Thyroid gland (tissue), 4 donors: ENCODE results near the gene TSEN2. TPM values are rescaled to one million over a fixed set of nuclear protein-coding genes. Genes with fewer than 3 reads are reported as not detected.

Source experiments
- DNase-seq, 2 donors: peaks; one replicate each; pipeline ENCODE4 v3.0.0-alpha.2; 2019
- H3K27ac ChIP-seq, 3 donors: fragments of 200-600 bp; sonication (generic); 1 replicate in 2 of 3; 2 replicates in 1 of 3; pipeline ENCODE4 v1.5.1; 2016 to 2019; ENCODE audit warnings: mild to moderate bottlenecking in 1 of 3, moderate library complexity in 1 of 3
- H3K27me3 ChIP-seq: fragments of 200-600 bp; sonication (generic); one replicate; pipeline ENCODE4 v1.5.1; 2019
- H3K36me3 ChIP-seq, 2 donors: fragments of 200-600 bp; sonication (generic); one replicate each; pipeline ENCODE4 v1.5.1; 2016 to 2019
- H3K4me1 ChIP-seq, 2 donors: fragments of 200-600 bp; sonication (generic); one replicate each; pipeline ENCODE4 v1.5.1; 2017 to 2019
- H3K4me3 ChIP-seq, 3 donors: fragments of 200-600 bp; sonication (generic); replicated peaks in 1 of 3; 1 replicate in 2 of 3; 2 replicates in 1 of 3; pipeline ENCODE4 v1.5.1; 2016; ENCODE audit warnings: mild to moderate bottlenecking in 1 of 3
- H3K9me3 ChIP-seq: fragments of 200-600 bp; sonication (generic); one replicate; pipeline ENCODE4 v1.5.1; 2017
- POLR2A ChIP-seq, 2 donors: fragments of 450-650 bp; IDR thresholded peaks; one replicate each; pipeline ENCODE4 v1.6.1; 2017; ENCODE audit warnings: antibody characterized with exemption in 2 of 2, mild to moderate bottlenecking in 2 of 2, moderate library complexity in 1 of 2
- WGBS, 2 donors: methylation state at CpG; one replicate each; pipeline ENCODE4 v1.1.5; 2017; 5-methylcytosine and 5-hydroxymethylcytosine counted together
- intact Hi-C: fragments of 100-400 bp; cut with DNase I; formaldehyde crosslinking; loops from one replicate; pipeline ENCODE4 v1.15.1; 2023
- total RNA-seq, 4 donors: library from RNA; depleted of rRNA; stranded (reverse); fragments of >200 nt; gene quantifications; one replicate each; pipeline ENCODE4 v1.2.3, GENCODE V29; 2016
- TF ChIP-seq, protein P1 (sequence below), 6 experiments: fragments of 200-600 bp in 3 of 6; fragments of 450-650 bp in 3 of 6; sonication (generic) in 3 of 6; IDR thresholded peaks; one replicate each; pipeline ENCODE4 v1.5.1; 2016 to 2019; ENCODE audit warnings: antibody characterized with exemption in 6 of 6, mild to moderate bottlenecking in 2 of 6, inconsistent platforms in 1 of 6, moderate library complexity in 1 of 6

The TSEN2 gene
- total RNA-seq, 4 donors from 2014 or later = 14.9 to 25.8 (median 21.4) TPM

DNA sequence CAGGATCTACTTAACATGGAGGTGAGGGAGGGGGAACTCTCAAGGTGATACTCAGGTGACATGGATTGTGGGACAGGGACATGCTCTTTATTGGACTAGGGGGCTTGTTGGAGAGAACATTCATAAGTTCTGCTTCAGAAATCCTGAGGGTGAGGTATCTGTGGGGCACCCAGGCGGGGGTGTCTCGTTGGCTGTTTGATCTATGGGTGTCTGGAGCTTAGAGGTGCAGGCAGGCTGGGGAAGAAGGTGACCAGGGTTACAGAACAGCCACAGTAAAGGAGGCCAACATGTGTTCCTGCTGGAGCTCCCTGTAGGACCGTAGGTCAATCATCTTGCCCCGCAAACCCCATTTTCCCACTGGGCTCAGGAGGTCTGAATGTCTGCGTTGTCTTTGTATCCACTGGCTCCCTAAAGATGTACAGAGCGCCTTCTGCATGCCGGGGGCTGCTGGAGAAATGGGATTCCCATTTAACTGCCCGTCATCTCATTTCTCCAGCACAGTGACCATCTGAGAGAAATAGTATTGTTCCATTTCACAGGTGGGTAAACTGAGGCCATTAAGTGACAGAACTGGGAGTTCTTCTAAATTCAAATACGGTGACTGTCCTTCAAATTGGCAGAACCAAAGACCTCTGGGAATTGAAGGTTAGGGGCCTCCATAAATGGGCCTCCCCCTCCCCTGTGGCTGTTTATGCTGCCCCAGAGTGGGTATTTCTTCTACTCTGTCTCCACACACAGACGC, 40.3 kb upstream of the TSEN2 start:
- TF ChIP-seq POLR2A (IDR thresholded peaks at IDR 0.05) = no peak
- TF ChIP-seq, protein P1, sequence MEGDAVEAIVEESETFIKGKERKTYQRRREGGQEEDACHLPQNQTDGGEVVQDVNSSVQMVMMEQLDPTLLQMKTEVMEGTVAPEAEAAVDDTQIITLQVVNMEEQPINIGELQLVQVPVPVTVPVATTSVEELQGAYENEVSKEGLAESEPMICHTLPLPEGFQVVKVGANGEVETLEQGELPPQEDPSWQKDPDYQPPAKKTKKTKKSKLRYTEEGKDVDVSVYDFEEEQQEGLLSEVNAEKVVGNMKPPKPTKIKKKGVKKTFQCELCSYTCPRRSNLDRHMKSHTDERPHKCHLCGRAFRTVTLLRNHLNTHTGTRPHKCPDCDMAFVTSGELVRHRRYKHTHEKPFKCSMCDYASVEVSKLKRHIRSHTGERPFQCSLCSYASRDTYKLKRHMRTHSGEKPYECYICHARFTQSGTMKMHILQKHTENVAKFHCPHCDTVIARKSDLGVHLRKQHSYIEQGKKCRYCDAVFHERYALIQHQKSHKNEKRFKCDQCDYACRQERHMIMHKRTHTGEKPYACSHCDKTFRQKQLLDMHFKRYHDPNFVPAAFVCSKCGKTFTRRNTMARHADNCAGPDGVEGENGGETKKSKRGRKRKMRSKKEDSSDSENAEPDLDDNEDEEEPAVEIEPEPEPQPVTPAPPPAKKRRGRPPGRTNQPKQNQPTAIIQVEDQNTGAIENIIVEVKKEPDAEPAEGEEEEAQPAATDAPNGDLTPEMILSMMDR (IDR thresholded peaks at IDR 0.05) = no peak
- DNase-seq = no peak
- H3K4me3 ChIP-seq = no peak overlapping the region
- H3K4me1 ChIP-seq = peaks cover 0 to 6% of the 10 kb centered on the region in 2 donors
- H3K9me3 ChIP-seq = no peaks in the 10 kb centered on the region
- 89 to 91% methylated on average over 10 of the region's 10 CpGs for WGBS, 2 donors
- H3K27ac ChIP-seq = no peak overlapping the region
- H3K36me3 ChIP-seq = no peaks in the 10 kb centered on the region
- H3K27me3 ChIP-seq = no peaks in the 10 kb centered on the region
- intact Hi-C loops = no loop called here

DNA sequence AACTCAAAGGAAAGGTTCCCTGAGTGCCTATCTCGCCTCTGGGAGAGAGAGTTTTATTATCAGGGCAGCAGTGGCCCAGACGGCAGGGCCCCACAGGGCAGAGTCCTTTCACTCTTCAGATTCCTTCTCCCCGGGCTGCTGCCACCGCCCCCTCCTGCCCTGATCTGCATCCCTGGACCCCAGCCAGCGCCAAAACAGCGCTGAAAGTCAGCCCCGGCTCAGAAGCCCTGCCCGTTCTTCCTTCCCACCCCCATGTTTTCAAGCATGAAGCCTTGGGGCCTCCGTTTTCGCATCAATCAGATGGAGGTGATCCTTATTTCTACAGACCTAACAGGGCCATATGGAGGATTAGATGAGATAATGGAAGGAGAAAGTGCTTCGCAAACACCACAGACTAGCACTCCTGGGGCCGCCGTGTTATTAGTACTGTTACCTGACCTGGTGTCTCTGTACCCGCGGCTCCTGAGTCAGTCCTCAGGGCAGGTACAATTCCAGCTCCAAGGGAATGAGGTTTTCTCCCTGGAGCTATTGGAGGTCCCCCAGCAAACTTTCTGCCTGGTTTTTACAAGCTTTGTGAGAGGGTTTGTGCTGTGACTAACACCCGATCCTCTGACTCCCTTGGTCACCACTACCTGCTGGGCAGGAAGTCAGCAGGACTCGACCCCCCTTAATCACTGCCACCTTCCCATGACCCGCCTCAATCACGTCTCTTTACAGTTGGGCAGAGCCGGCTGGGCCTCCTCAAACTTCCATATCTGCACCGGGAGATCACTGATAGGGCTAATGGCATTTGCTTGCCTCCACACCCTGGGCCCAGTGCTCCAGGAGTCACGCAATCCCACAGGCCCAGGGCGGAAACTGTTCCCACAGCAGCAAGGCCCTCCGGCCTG, 39.5 kb upstream of the TSEN2 start:
- intact Hi-C loops = no loop called here
- Histone ChIP-seq H3K27me3 (no peaks in the 10 kb centered on the region), H3K36me3 (no peaks in the 10 kb centered on the region), H3K9me3 (no peaks in the 10 kb centered on the region), H3K4me3 (no peak overlapping the region), H3K4me1 (peaks cover 0 to 6% of the 10 kb centered on the region in 2 donors), H3K27ac (no peak overlapping the region)
- peak; percentile 20 to 35 for DNase-seq
- TF ChIP-seq POLR2A (IDR thresholded peaks at IDR 0.05) = no peak
- TF ChIP-seq, protein P1 (IDR thresholded peaks at IDR 0.05) = no peak
- 53 to 63% methylated on average over 24 of the region's 24 CpGs for WGBS, 2 donors

DNA sequence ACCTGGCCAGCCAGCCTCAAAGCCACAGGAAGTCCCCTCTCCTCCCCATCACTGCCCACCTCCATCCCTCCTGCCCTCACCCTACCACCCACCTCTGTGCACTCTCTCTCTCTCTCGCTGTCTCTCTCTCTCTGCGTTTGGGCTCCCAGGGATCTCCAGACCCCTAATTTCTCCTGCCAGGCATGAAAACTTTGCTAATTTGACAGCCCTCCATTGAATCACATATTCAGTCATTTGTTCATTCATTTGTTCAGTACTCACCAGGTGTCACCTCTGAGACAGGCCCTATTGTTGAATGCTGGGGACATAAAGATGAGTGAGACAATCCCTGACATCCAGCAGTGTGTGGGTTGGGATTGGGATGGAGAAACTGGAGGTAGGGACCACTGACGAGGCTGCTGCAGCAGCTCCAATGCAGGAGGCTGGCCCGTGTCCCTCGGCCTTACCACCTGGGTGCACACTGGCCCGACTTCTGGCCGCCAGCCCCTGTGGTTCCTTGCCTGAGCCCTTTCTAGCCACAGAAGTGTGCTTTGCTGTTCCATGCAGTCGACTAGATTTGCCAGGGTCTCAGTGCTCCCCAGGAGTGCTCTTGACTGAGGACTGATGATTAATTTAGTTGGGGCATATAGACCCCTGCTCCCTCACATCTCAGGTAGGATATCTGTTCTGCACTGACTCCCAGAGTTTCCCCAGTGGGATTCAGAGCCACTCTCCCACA, 38.6 kb upstream of the TSEN2 start:
- Histone ChIP-seq H3K27ac (no peak overlapping the region), H3K4me1 (peaks cover 0 to 4% of the 10 kb centered on the region in 2 donors), H3K27me3 (no peaks in the 10 kb centered on the region), H3K36me3 (no peaks in the 10 kb centered on the region), H3K9me3 (no peaks in the 10 kb centered on the region), H3K4me3 (no peak overlapping the region)
- 90 to 96% methylated on average over 6 to 8 of the region's 8 CpGs for WGBS, 2 donors
- DNase-seq = no peak
- intact Hi-C loops = no loop called here
- no peak for TF ChIP-seq POLR2A (IDR thresholded peaks at IDR 0.05)
- TF ChIP-seq, protein P1 (IDR thresholded peaks at IDR 0.05) = no peak

DNA sequence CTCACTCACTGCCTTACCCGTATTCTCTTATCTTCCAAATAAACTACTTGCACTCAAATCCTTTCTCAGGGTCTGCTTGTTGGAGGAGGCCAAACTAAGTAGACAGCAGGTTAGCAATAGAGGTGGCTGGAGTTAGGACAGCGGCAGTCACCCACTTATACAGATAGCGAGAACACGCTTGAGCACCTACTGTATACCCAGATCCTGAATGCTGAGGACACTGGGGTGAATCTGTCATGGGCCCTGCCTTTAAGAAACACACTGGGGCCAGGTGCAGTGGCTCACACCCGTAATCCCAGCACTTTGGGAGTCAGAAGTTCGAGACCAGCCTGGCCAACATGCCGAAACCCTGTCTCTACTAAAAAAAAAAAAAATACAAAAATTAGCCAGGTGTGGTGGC, 38.0 kb upstream of the TSEN2 start:
- no peak for DNase-seq
- intact Hi-C loops = no loop called here
- no peaks in the 10 kb centered on the region for H3K27me3 ChIP-seq
- WGBS, 2 donors = 88 to 96% methylated on average over 7 of the region's 7 CpGs
- no peaks in the 10 kb centered on the region for H3K4me1 ChIP-seq
- no peaks in the 10 kb centered on the region for H3K36me3 ChIP-seq
- no peak overlapping the region for H3K4me3 ChIP-seq
- H3K9me3 ChIP-seq = no peaks in the 10 kb centered on the region
- no peak for TF ChIP-seq POLR2A (IDR thresholded peaks at IDR 0.05)
- TF ChIP-seq, protein P1 (IDR thresholded peaks at IDR 0.05) = no peak
- H3K27ac ChIP-seq = no peak overlapping the region
